ENCODE measurements around the gene AP2M1.

AP2M1 gene

DNA sequence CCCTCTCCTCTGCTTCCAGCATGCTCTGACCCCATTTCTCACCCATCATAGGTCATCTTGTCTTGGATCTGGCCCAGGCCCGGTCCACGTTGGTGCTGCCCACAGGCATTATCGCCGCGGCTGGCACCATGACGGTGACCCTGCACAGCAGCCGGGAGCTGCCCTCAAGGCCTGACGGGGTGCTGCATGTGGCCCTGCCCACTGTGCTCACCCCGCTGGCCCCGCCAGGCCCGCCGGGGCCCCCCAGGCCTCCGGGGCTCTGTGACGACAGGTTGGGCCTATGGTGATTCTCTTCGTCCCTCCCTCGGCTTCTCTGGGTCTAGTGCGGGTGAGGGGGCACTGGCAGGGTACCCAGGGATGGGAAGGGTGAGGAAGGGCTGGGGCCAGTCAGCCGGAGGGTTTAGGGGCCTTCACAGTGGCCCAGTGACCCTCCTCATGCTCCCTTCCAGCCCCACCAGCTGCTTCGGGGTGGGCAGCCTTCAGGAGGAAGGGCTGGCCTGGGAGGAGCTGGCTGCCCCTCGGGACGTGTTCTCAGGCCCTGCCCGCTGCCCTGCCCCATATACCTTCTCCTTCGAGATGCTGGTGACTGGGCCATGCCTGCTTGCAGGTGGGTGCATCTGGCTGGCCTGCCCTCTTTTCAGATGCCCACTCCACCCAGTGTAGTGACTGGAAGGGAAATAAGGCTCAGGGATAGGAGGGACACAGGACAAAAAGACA lies 58.6 kb downstream of the AP2M1 start:
- TF ChIP-seq, protein P1, sequence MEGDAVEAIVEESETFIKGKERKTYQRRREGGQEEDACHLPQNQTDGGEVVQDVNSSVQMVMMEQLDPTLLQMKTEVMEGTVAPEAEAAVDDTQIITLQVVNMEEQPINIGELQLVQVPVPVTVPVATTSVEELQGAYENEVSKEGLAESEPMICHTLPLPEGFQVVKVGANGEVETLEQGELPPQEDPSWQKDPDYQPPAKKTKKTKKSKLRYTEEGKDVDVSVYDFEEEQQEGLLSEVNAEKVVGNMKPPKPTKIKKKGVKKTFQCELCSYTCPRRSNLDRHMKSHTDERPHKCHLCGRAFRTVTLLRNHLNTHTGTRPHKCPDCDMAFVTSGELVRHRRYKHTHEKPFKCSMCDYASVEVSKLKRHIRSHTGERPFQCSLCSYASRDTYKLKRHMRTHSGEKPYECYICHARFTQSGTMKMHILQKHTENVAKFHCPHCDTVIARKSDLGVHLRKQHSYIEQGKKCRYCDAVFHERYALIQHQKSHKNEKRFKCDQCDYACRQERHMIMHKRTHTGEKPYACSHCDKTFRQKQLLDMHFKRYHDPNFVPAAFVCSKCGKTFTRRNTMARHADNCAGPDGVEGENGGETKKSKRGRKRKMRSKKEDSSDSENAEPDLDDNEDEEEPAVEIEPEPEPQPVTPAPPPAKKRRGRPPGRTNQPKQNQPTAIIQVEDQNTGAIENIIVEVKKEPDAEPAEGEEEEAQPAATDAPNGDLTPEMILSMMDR (IDR thresholded peaks at IDR 0.05) = no peak
- Histone ChIP-seq H3K4me3 (ENCODE audit: low read depth in 1 of 2, low read length in 1 of 2) (no peak overlapping the region), H3K36me3 (no peaks in the 10 kb centered on the region), H3K27ac (no peak overlapping the region), H3K4me1 (ENCODE audit: control insufficient read depth in 1 of 2, insufficient read depth in 1 of 2, low read depth in 1 of 2, low read length in 1 of 2) (peaks cover 0 to 10% of the 10 kb centered on the region in 2 experiments), H3K9me3 (no peaks in the 10 kb centered on the region), H3K27me3 (peaks cover 72% of the 10 kb centered on the region)

Data from neutrophil (primary cell).